Neural cell (in vitro differentiated cells): ENCODE results near the gene SLC16A3.

Source experiments
- CTCF ChIP-seq: fragments of 450-650 bp; IDR thresholded peaks from 2 replicates; pipeline ENCODE4 v1.5.1; 2014; ENCODE audit warnings: antibody characterized with exemption, mild to moderate bottlenecking, moderate library complexity; ENCODE audit not compliant: poor library complexity, severe bottlenecking
- POLR2AphosphoS5 ChIP-seq: IDR thresholded peaks from 2 replicates; pipeline ENCODE4 v1.6.1; 2012

- TF ChIP-seq CTCF (no peak), POLR2AphosphoS5 (no peak)
Measured at GRCh38 chr17:82242698-82242976, 13.8 kb downstream of the SLC16A3 start.
